Stomach (tissue), 9 donors: ENCODE results near the gene OBP2A. TPM values are rescaled to one million over a fixed set of nuclear protein-coding genes. Genes with fewer than 3 reads are reported as not detected.
A peak's percentile ranks its signal among the peaks of the same experiment; 100 is the strongest.

Experiments
- DNase-seq, 2 donors: peaks; one replicate each; pipeline versions ENCODE4 v3.0.0 to v3.0.0-alpha.2; 2013 to 2019
- H3K27ac ChIP-seq, 5 donors: fragments of 200-600 bp in 4 of 5; sonication (generic) in 4 of 5; one replicate each; pipeline ENCODE4 v1.5.1; 2013 to 2019; ENCODE audit warnings: mild to moderate bottlenecking in 1 of 5, moderate library complexity in 1 of 5
- H3K27me3 ChIP-seq, 3 donors: fragments of 200-600 bp; sonication (generic); one replicate each; pipeline ENCODE4 v1.5.1; 2017 to 2019; ENCODE audit warnings: mixed run types in 1 of 3
- H3K36me3 ChIP-seq, 4 donors: fragments of 200-600 bp; sonication (generic); 1 replicate in 3 of 4; 2 replicates in 1 of 4; pipeline ENCODE4 v1.5.1; 2016 to 2019
- H3K4me1 ChIP-seq, 4 donors: fragments of 200-600 bp; sonication (generic); one replicate each; pipeline ENCODE4 v1.5.1; 2016 to 2019
- H3K4me3 ChIP-seq, 4 donors: fragments of 200-600 bp; sonication (generic) in 3 of 4; one replicate each; pipeline ENCODE4 v1.5.1; 2016 to 2019; ENCODE audit warnings: mild to moderate bottlenecking in 1 of 4
- H3K9me3 ChIP-seq, 4 donors: fragments of 200-600 bp; sonication (generic); one replicate each; pipeline ENCODE4 v1.5.1; 2016 to 2019
- EP300 ChIP-seq: sonication (generic); formaldehyde crosslinking; IDR thresholded peaks from one replicate; pipeline ENCODE4 v1.6.1; 2017; ENCODE audit warnings: antibody characterized with exemption
- POLR2A ChIP-seq, 4 donors: fragments of 450-650 bp; IDR thresholded peaks; one replicate each; pipeline ENCODE4 v1.6.1; 2016; ENCODE audit warnings: antibody characterized with exemption in 4 of 4, control low read depth in 2 of 4, mild to moderate bottlenecking in 1 of 4, moderate library complexity in 1 of 4
- POLR2AphosphoS5 ChIP-seq, 3 donors: sonication (generic); formaldehyde crosslinking; IDR thresholded peaks; one replicate each; pipeline ENCODE4 v1.6.1; 2016; ENCODE audit warnings: antibody characterized with exemption in 3 of 3
- WGBS, 5 donors: extraction: QIAGEN DNeasy Blood & Tissue Kit in 3 of 5; methylation state at CpG; one replicate each; pipeline versions ENCODE4 v1.1.5 to v1.1.7; 2013 to 2018; 5-methylcytosine and 5-hydroxymethylcytosine counted together
- intact Hi-C: fragments of 100-400 bp; cut with DNase I; formaldehyde crosslinking; loops from one replicate; pipeline ENCODE4 v1.15.1; 2023; ENCODE audit warnings: low total_unique reads
- polyA plus RNA-seq, 3 donors: library from polyadenylated mRNA; stranded (reverse); fragments of 200-250 nt; gene quantifications; one replicate each; pipeline ENCODE4 v1.2.3, GENCODE V29; 2013
- total RNA-seq, 5 donors: library from RNA; depleted of rRNA; stranded (reverse); fragments of >200 nt; gene quantifications; one replicate each; pipeline versions ENCODE4 v1.1.0 to v1.2.3, GENCODE V29; 2014 to 2016
- TF ChIP-seq, protein P1 (sequence below), 7 experiments: fragments of 450-650 bp in 4 of 7; fragments of 200-600 bp in 3 of 7; sonication (generic) in 3 of 7; IDR thresholded peaks; one replicate each; pipeline ENCODE4 v1.5.1; 2016 to 2019; ENCODE audit warnings: antibody characterized with exemption in 7 of 7, control low read depth in 2 of 7, mild to moderate bottlenecking in 1 of 7
- donor health status: healthy with polysubstance abuse.
- donor health status: Bipolar disorder and iron deficiency.
- donor health status: healthy.

OBP2A gene
- total and polyA plus RNA-seq, 8 donors = not detected

DNA sequence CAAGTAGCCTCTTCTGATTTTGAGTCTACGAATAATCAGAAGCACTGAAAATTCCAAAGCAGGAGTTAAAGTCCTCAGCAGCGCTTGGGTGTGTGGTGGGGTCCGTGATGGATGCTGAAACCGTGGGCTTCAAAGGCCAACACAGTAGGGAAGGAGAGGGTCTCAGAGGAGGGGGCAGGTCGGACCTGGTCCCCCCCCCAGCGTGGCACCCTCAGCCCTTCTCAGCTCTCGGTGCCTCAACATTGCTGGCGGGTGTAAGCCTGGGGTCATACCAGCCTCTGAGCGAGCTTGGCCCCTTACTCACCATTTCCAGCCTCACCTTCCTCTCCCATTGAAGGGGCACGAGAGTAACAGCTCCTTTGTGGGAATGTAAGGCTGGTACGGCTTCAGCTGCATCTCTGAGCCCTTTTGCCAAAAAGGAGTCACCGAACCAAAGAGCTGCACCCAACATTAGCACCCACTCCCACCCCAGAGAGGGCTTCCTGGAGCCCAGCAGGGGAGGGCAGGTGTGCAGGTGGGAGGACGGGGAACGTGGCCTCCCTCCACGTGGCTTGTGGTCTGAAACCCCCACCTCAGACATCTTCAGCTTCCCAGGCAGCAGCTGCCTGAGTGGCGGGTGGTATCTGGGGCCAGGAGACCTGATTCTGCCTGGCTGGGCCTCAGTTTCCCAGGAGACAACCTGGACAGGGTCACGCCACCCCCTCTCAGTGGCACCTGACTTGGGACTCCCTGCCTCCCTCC lies 31.4 kb upstream of the OBP2A start:
- Histone ChIP-seq H3K27ac (no peak overlapping the region), H3K36me3 (no peaks in the 10 kb centered on the region), H3K4me3 (no peak overlapping the region), H3K4me1 (no peaks in the 10 kb centered on the region), H3K27me3 (peaks cover 0 to 22% (median 0%) of the 10 kb centered on the region in 3 donors), H3K9me3 (peaks cover 0 to 4% (median 1%) of the 10 kb centered on the region in 4 donors)
- WGBS, 5 donors = 74 to 80% (median 79%) methylated on average over 13 to 17 of the region's 17 CpGs
- DNase-seq = peak in 1 of 2 donors; percentile 2
- no peak for TF ChIP-seq POLR2AphosphoS5 (IDR thresholded peaks at IDR 0.05)
- TF ChIP-seq, protein P1, sequence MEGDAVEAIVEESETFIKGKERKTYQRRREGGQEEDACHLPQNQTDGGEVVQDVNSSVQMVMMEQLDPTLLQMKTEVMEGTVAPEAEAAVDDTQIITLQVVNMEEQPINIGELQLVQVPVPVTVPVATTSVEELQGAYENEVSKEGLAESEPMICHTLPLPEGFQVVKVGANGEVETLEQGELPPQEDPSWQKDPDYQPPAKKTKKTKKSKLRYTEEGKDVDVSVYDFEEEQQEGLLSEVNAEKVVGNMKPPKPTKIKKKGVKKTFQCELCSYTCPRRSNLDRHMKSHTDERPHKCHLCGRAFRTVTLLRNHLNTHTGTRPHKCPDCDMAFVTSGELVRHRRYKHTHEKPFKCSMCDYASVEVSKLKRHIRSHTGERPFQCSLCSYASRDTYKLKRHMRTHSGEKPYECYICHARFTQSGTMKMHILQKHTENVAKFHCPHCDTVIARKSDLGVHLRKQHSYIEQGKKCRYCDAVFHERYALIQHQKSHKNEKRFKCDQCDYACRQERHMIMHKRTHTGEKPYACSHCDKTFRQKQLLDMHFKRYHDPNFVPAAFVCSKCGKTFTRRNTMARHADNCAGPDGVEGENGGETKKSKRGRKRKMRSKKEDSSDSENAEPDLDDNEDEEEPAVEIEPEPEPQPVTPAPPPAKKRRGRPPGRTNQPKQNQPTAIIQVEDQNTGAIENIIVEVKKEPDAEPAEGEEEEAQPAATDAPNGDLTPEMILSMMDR (IDR thresholded peaks at IDR 0.05) = no peak
- TF ChIP-seq EP300 = no peak
- no peak for TF ChIP-seq POLR2A (IDR thresholded peaks at IDR 0.05)
- intact Hi-C loops = no loop called here

DNA sequence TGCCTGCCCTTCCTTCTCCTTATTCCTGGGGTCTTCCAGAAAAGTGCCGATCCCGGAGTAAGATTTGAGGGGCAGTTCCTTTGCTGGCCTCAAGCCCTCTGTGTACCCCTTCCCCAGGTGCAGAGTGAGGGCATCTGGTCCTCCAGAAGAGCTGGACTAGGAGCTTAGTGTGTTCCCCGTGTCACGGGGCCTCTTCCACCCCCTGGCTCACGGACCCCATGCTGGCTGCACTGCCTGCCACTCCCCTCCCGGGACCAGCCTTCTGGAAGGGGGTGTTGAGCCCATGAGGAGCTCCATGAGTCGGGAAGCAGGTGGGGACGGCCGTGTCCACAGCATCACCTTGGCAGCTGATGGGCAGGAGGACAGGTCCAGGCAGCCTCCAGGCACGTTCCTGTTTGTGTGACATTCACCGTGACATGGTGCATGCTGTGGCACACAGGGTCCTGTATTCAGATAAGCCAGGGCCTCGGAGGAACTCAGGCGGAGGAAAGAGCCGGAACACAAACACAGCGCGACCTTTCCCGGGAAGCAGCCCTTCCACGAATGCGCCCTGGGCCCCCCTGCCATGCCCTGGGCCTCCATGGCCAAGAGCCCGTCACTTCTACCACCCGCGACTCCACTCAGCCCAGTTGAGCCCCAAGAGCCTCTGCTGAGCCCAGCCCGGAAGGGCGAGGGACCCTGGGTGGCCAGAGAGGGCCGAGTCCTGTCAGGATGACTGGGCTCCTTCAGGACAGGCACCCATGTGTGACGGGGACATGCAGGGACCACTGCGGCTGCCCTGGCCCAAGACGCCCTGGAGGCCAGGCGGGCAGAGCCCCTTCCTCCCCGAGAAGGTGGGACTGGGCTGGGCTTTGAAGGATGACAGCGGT lies 30.6 kb upstream of the OBP2A start:
- H3K9me3 ChIP-seq = no peaks in the 10 kb centered on the region
- TF ChIP-seq POLR2AphosphoS5 (IDR thresholded peaks at IDR 0.05) (no peak), POLR2A (IDR thresholded peaks at IDR 0.05) (no peak)
- TF ChIP-seq, protein P1 (IDR thresholded peaks at IDR 0.05) = no peak
- H3K4me1 ChIP-seq = no peaks in the 10 kb centered on the region
- H3K27ac ChIP-seq = no peak overlapping the region
- H3K4me3 ChIP-seq = no peak overlapping the region
- intact Hi-C loops = no loop called here
- peaks cover 0 to 22% (median 0%) of the 10 kb centered on the region in 3 donors for H3K27me3 ChIP-seq
- no peaks in the 10 kb centered on the region for H3K36me3 ChIP-seq
- peak in 1 of 2 donors; percentile 11 for DNase-seq
- WGBS, 5 donors = 76 to 85% (median 80%) methylated on average over 20 to 31 of the region's 31 CpGs

DNA sequence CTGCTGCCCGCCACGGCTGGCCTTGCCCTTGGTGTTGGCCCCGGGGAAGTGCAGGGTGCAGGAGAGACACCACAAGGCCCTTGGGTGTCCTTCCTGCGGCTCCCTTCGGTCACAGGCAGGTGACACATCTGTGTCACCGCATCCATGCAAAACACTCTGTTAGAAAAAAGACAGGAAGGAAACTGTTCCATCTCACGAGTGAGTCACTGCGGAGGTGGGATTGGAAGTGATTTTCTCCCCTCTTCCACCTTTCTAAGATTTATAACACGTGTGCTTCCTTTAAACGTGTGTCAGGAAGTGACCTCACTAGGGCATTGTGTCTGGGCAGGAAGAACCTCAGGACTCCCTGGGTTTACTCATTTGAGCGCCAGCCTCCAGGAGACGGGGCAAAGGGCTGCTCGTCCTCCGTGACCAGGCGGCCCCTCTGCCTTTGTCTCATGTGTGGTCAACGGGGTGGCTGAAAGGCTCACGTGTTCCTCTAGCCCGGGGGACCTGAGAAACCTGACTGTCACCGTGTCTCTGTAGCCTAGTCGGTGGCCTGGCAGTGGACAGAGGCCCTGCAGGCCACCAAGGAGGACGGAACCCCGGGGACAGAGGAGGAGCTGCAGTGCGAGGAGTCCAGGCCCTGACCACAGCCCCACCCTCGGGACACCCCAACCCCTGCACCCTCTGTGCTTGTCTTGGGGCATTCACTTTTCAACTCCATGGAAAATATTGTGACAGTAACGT lies 29.6 kb upstream of the OBP2A start:
- 68 to 75% (median 71%) methylated on average over 24 to 25 of the region's 25 CpGs for WGBS, 5 donors
- Histone ChIP-seq H3K4me1 (no peaks in the 10 kb centered on the region), H3K27ac (no peak overlapping the region), H3K4me3 (no peak overlapping the region), H3K36me3 (no peaks in the 10 kb centered on the region), H3K9me3 (no peaks in the 10 kb centered on the region), H3K27me3 (peaks cover 0 to 27% (median 4%) of the 10 kb centered on the region in 3 donors)
- DNase-seq = peak in 1 of 2 donors; percentile 9
- intact Hi-C loops = no loop called here
- TF ChIP-seq, protein P1 (IDR thresholded peaks at IDR 0.05) = no peak
- no peak for TF ChIP-seq EP300
- TF ChIP-seq POLR2AphosphoS5 (IDR thresholded peaks at IDR 0.05) = no peak
- TF ChIP-seq POLR2A (IDR thresholded peaks at IDR 0.05) = no peak

DNA sequence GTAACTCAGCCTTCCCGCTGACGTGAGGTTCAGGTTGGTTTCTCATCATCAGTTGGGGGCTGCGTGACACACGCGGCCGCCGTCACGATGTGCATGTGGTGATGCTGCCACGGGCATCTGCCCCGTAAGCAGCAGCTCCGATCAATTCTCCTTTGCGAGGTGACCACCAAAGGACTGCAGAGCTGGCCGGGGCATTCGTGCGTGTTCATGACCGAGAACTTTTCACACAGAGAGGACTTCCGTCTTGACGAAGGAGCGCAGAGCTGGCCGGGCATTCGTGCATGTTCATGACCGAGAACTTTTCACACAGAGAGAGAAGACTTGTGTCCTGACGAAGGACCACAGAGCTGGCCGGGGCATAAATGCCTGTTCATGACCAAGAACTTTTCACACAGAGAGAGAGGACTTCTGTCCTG lies 28.5 kb upstream of the OBP2A start:
- H3K4me1 ChIP-seq = no peaks in the 10 kb centered on the region
- TF ChIP-seq POLR2AphosphoS5 (IDR thresholded peaks at IDR 0.05) = no peak
- TF ChIP-seq, protein P1 (IDR thresholded peaks at IDR 0.05) = no peak
- TF ChIP-seq POLR2A (IDR thresholded peaks at IDR 0.05) = no peak
- H3K9me3 ChIP-seq = no peaks in the 10 kb centered on the region
- no peak overlapping the region for H3K4me3 ChIP-seq
- H3K36me3 ChIP-seq = no peaks in the 10 kb centered on the region
- H3K27me3 ChIP-seq = peaks cover 0 to 36% (median 8%) of the 10 kb centered on the region in 3 donors
- WGBS, 5 donors = 90 to 93% (median 92%) methylated on average over 24 of the region's 24 CpGs
- H3K27ac ChIP-seq = no peak overlapping the region
- intact Hi-C loops = no loop called here
- peak in 1 of 2 donors; percentile 17 for DNase-seq
